Spleen (tissue), 7 donors: ENCODE measurements around the gene FKBP4.

ENCODE experiments used
- CTCF ChIP-seq, 11 experiments: fragments of 200-600 bp in 7 of 11; fragments of 450-650 bp in 4 of 11; sonication (generic) in 4 of 11; IDR thresholded peaks in 8 of 11; conservative IDR thresholded peaks in 3 of 11; 1 replicate in 7 of 11; 2 replicates in 4 of 11; pipeline versions ENCODE4 v1.4.0 to v1.8.0; 2016 to 2021; ENCODE audit warnings: antibody characterized with exemption in 11 of 11, inconsistent platforms in 4 of 11, mild to moderate bottlenecking in 1 of 11
- POLR2A ChIP-seq, 3 donors: fragments of 450-650 bp; IDR thresholded peaks; one replicate each; pipeline ENCODE4 v1.5.1; 2017; ENCODE audit warnings: antibody characterized with exemption in 3 of 3, mild to moderate bottlenecking in 1 of 3
- donor health status: DM: no; HTN: no; CAD: no; lungs with moderate emphysema.
- donor health status: DM: no; HTN: no; CAD: no.
- donor health status: DM: no; HTN: no; CAD: no.

GRCh38 chr12:2794736-2795289 is at the start of gene FKBP4:
- TF ChIP-seq POLR2A (IDR thresholded peaks at IDR 0.05) = peak in 2 of 3 donors; percentile 54 to 76
- peak in 1 of 11 experiments; percentile 16 for TF ChIP-seq CTCF (IDR thresholded peaks at IDR 0.05 in 8 of 11, conservative IDR thresholded peaks at IDR 0.05 in 3 of 11)
